ENCODE measurements around the gene PCYT2.
A peak's percentile ranks its signal among the peaks of the same experiment; 100 is the strongest.

- TF ChIP-seq POLR2AphosphoS5 (IDR thresholded peaks at IDR 0.05; ENCODE audit: low read depth, low read length) = peak; percentile 56
- TF ChIP-seq TAF1 (IDR thresholded peaks at IDR 0.05; ENCODE audit: borderline replicate concordance, insufficient read depth, low read length) = peak; percentile 69; the same call in 1 of the 2 replicates
- TF ChIP-seq REST (IDR thresholded peaks at IDR 0.05; ENCODE audit: insufficient read depth in 1 of 2, low read depth in 2 of 2, low read length in 2 of 2) = no peak
- TF ChIP-seq SIN3A (IDR thresholded peaks at IDR 0.05; ENCODE audit: borderline replicate concordance, insufficient read depth, low read length) = peak; percentile 69; the same call in 1 of the 2 replicates
Observed at GRCh38 chr17:81917565-81918332, 6.5 kb upstream of the PCYT2 start, which contains the start of gene SIRT7.

Measured in PFSK-1 (cell line).